Dermis blood vessel endothelial cell (primary cell): ENCODE results near the gene COPRS. TPM values are rescaled to one million over a fixed set of nuclear protein-coding genes. Genes with fewer than 3 reads are reported as not detected.
A peak's percentile ranks its signal among the peaks of the same experiment; 100 is the strongest.

ENCODE experiments used
- DNase-seq: peaks from one replicate; pipeline ENCODE4 v3.0.0; 2010
- total RNA-seq: library from RNA; depleted of rRNA; stranded (reverse); fragments of >200 nt; gene quantifications from 2 replicates; pipeline ENCODE4 v1.2.3, GENCODE V29; 2014

COPRS gene
- 57.0 and 79.5 TPM in 2 replicates for total RNA-seq

- peak; percentile 92 for DNase-seq
Observed at GRCh38 chr17:31858642-31859486, at the start of gene COPRS. Gene COPRS, minus strand, starts transcription at chr17:31859244. Its CDS starts 45 bp downstream, at chr17:31859199.

GRCh38 chr17:31908386-31908785, 49.3 kb upstream of the COPRS start:
- DNase-seq, result no peak

- peak; percentile 69 for DNase-seq
Observed at GRCh38 chr17:31907342-31907962, 48.4 kb upstream of the COPRS start.

GRCh38 chr17:31903401-31903800, 44.4 kb upstream of the COPRS start:
- no peak for DNase-seq

GRCh38 chr17:31902693-31903092, 43.6 kb upstream of the COPRS start:
- DNase-seq, result no peak

- DNase-seq, result peak; percentile 44
Observed at GRCh38 chr17:31900877-31901276, 41.8 kb upstream of the COPRS start.

GRCh38 chr17:31888124-31888523, 29.1 kb upstream of the COPRS start:
- DNase-seq, result no peak

- DNase-seq, result no peak
Observed at GRCh38 chr17:31882571-31882970, 23.5 kb upstream of the COPRS start.

- no peak for DNase-seq
Observed at GRCh38 chr17:31880311-31880710, 21.3 kb upstream of the COPRS start.

- peak; percentile 8 for DNase-seq
Observed at GRCh38 chr17:31878703-31879073, 19.6 kb upstream of the COPRS start.

GRCh38 chr17:31877911-31878702, 19.1 kb upstream of the COPRS start:
- DNase-seq, result peak; percentile 56

GRCh38 chr17:31877341-31877740, 18.3 kb upstream of the COPRS start:
- DNase-seq, result no peak

- DNase-seq, result no peak
Observed at GRCh38 chr17:31875081-31875480, 16.0 kb upstream of the COPRS start.

- no peak for DNase-seq
Observed at GRCh38 chr17:31869797-31870568, 10.9 kb upstream of the COPRS start.

- DNase-seq, result no peak
Observed at GRCh38 chr17:31869031-31869430, 10.0 kb upstream of the COPRS start.

- no peak for DNase-seq
Observed at GRCh38 chr17:31859487-31860008, 504 bp upstream of the COPRS start.

- DNase-seq, result no peak
Observed at GRCh38 chr17:31857920-31858641, 963 bp downstream of the COPRS start.

GRCh38 chr17:31856750-31857149, 2.3 kb downstream of the COPRS start:
- no peak for DNase-seq

GRCh38 chr17:31854672-31855071, 4.4 kb downstream of the COPRS start:
- DNase-seq, result no peak

GRCh38 chr17:31853911-31854470, 5.1 kb downstream of the COPRS start:
- DNase-seq, result no peak

- DNase-seq, result no peak
Observed at GRCh38 chr17:31845291-31845690, 13.8 kb downstream of the COPRS start.
